Fibroblast of upper back skin (primary cell): ENCODE results near the gene OTOG.

Experiments used
- DNase-seq: peaks from one replicate; pipeline ENCODE4 v3.0.0-alpha.2; 2013

The OTOG gene

GRCh38 chr11:17588721-17589120 is 41.7 kb downstream of the OTOG start:
- DNase-seq = no peak

GRCh38 chr11:17590463-17590862 is 43.4 kb downstream of the OTOG start:
- DNase-seq = no peak

- DNase-seq = no peak
These were observed 44.2 kb downstream of the OTOG start for GRCh38 chr11:17591293-17591692.

GRCh38 chr11:17593466-17594245 is 46.6 kb downstream of the OTOG start:
- no peak for DNase-seq

- no peak for DNase-seq
These were observed 47.7 kb downstream of the OTOG start for GRCh38 chr11:17594686-17595192.

- no peak for DNase-seq
These were observed 48.7 kb downstream of the OTOG start for GRCh38 chr11:17595526-17596309.

- no peak for DNase-seq
These were observed 49.2 kb downstream of the OTOG start for GRCh38 chr11:17596310-17596669.

- DNase-seq = no peak
These were observed 49.7 kb downstream of the OTOG start for GRCh38 chr11:17596711-17597110.

- DNase-seq = no peak
These were observed 50.7 kb downstream of the OTOG start for GRCh38 chr11:17597770-17598169.

GRCh38 chr11:17598700-17599459 is 51.8 kb downstream of the OTOG start:
- peak; percentile 48 for DNase-seq

GRCh38 chr11:17599460-17599925 is 52.4 kb downstream of the OTOG start:
- no peak for DNase-seq

GRCh38 chr11:17600316-17601255 is 53.5 kb downstream of the OTOG start:
- no peak for DNase-seq

- DNase-seq = no peak
These were observed 54.2 kb downstream of the OTOG start for GRCh38 chr11:17601256-17601671.

- no peak for DNase-seq
These were observed 54.6 kb downstream of the OTOG start for GRCh38 chr11:17601676-17602075.

GRCh38 chr11:17602105-17603001 is 55.3 kb downstream of the OTOG start:
- no peak for DNase-seq

- DNase-seq = no peak
These were observed 56.2 kb downstream of the OTOG start for GRCh38 chr11:17603056-17603825.

- DNase-seq = no peak
These were observed 57.3 kb downstream of the OTOG start for GRCh38 chr11:17604201-17604914.

- no peak for DNase-seq
These were observed 57.8 kb downstream of the OTOG start for GRCh38 chr11:17604915-17605233.

GRCh38 chr11:17605651-17606122 is 58.6 kb downstream of the OTOG start:
- no peak for DNase-seq
